CD4-positive, alpha-beta T cell treated with Interleukin-6 at 100 ng/mL for 8 hours (primary cell): ENCODE measurements around the gene DLGAP3.
A peak's percentile ranks its signal among the peaks of the same experiment; 100 is the strongest.

Experiments used
- DNase-seq: peaks from one replicate; pipeline ENCODE4 v3.0.0-alpha.2; 2020; ENCODE audit warnings: mixed read lengths, low spot score

DLGAP3 gene

GRCh38 chr1:34900775-34901502 is 28.5 kb downstream of the DLGAP3 start:
- no peak for DNase-seq

DNA sequence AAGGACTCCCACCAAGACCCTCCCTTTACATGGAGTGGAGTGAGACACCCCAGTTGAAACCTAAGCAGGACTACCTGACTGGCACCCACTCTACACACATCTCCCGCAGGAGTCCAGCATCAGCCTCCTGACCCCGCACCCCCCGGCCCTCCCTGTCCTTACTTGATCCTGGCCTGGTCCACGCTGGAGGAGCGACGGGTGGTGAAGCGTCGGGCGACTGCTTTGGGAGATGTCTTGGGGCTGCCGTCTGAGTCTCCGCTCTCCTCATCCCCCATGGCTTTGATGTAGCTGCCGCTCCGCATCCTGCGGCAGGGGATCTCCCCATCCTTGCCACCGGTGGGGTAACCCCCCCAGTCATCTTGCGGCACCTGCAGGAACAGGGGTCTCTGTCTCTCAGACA is 29.5 kb downstream of the DLGAP3 start:
- DNase-seq = no peak

DNA sequence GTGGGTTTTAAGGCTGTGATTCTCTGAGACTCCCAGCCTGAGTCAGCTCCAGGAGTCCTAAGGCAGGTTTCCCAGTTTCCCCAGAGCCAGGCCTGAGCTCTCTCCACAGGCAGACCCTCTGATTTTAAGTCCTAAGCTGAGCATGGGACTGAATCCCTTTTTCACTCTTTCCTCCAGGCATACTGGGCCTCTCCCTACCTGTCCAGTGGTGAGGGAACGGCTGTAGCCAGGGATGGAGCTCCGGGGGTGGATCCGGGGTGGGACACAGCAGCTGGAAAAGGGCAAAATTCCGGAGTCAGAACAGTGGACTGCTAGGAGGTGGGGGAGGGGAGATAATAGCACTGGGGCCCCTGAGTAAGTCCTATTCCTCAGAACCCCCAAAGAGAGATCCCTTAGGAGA is 30.0 kb downstream of the DLGAP3 start:
- no peak for DNase-seq

DNA sequence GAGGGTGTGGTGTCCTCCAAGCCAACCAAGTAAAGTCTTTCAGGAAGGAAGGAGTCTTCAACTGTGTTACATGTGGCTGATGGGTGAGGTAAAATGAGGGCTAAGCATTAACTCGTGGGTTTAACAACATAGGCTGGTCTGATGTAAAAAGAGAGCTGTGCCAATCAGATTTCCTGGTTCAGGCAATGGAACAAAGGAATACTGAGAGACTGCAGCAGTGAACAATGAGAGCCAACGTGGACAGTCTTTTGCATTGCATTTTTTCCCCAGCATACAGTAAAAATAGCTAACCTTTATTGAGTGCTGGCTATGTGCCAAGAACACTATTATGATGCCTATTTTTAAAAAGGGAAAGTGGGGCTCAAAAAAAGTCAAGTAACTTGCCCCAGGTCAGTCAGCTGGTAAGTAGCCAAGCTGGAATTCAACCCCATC is 31.1 kb downstream of the DLGAP3 start:
- no peak for DNase-seq

DNA sequence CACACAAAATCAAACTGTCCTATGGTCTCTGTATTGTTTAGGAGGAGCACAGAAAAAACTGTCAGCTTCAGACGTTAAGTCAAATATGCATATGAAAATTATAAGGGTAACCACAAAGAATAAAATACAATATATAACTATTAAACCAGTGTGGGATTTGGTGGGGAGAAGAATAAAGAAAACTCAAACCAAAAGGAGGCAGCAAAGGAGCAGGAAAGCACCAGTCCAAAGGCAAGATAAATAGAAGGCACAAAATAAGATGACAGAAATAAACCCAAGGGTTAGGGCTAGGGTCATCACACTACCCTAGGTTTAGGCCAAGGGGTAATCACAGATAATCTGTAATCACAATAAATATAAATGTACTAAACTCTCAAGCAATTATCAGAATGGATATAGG is 32.8 kb downstream of the DLGAP3 start:
- DNase-seq = no peak

GRCh38 chr1:34889705-34890104 is 39.7 kb downstream of the DLGAP3 start:
- no peak for DNase-seq

DNA sequence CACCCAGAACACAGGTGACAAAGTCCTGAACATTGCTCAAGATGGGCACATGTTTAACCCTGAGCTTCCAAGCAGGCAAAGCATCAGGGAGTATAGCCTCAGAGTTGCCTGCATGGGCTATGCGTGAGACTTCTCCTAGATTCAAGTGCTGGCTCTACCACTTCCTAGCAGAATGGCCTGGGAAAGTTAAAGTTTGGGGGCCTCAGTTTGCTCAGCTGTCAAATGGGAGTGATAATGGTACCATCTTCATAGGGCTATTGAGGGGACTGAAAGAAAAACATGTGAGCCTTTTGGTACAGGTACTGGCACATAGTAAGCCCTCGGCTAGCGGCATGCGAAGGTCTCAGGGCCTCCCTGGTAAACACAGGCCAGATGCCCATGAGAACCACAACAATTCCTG is 41.9 kb downstream of the DLGAP3 start:
- no peak for DNase-seq

GRCh38 chr1:34885405-34886247 is 43.8 kb downstream of the DLGAP3 start:
- peak; percentile 24 for DNase-seq

GRCh38 chr1:34884961-34885360 is 44.5 kb downstream of the DLGAP3 start:
- no peak for DNase-seq

DNA sequence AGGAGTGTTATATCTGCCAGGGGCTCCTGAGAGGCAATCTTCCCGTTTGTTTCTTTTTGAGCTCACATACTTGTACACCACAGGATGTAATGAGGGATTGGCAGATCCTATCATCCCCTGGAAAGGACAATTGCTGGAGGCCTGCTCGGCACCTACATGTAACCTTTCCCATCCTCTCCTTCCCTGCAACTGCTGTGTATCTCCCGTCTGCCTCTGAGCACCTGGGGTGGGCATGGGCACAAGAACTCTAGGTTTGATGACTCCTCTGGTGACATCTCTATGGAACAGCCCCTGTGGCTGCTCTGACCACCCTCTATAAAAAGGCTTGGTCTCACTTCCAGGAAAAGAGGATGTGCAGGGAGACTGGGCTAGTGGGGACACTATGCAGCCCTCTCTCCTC is 44.9 kb downstream of the DLGAP3 start:
- DNase-seq = no peak

- DNase-seq = no peak
Observed at GRCh38 chr1:34879230-34879629, 50.2 kb downstream of the DLGAP3 start.

DNA sequence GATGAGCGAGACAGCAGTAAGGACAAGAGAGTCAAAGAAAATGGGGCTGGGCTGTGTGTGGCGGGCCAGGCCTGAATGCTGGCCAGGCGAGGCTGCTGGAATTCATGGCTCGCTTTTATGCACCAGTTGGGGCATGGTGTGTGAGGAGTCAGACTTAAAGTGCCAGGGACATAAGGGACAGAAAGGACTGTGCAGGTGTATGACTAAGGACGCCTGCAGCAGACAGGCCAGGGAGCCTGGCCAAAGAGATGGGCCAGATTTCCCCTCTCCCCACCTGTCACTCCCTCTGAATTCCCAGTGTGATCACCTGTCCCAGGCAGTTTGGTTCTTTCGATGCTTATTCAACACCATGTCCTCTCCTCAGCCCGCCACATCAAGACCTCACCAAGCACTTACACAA is 53.0 kb downstream of the DLGAP3 start:
- DNase-seq = no peak

DNA sequence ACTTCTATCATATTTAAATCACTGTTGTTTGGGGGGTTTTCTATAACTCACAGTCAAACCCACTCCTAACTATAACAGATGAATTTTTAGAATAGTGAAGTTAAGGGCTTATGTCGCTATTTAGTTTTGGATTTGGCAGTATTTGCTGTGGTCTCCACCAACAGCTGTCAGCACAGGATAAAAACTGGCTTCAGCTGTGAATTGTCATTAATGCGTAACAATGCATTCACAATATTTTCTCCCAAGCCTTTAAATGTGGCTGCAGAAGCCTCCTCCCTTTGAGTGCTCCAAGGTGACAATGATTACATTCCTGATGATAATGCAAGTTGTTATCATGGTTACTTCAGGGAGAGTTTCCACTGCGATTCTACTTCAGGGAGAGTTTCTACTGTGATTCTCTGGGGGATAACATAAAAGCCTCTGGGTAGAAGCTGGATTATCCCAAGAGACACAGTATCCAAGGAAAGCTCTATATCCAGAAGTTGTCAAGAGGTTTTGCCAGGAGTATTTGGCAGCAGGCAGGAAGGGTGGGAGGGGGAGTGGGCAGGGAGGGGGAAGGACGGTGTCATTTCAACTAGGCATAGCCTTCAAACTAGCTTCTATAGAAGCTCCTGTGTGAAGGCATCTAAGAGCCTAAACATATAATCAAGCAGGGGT is 55.0 kb downstream of the DLGAP3 start:
- DNase-seq = no peak

- DNase-seq = no peak
Observed at GRCh38 chr1:34872133-34872503, 57.3 kb downstream of the DLGAP3 start.

GRCh38 chr1:34871443-34872132 is 57.9 kb downstream of the DLGAP3 start:
- no peak for DNase-seq

- no peak for DNase-seq
Observed at GRCh38 chr1:34870395-34870794, 59.1 kb downstream of the DLGAP3 start.

GRCh38 chr1:34869760-34870159 is 59.7 kb downstream of the DLGAP3 start:
- DNase-seq = no peak

GRCh38 chr1:34868230-34869049 is 61.0 kb downstream of the DLGAP3 start:
- DNase-seq = no peak

DNA sequence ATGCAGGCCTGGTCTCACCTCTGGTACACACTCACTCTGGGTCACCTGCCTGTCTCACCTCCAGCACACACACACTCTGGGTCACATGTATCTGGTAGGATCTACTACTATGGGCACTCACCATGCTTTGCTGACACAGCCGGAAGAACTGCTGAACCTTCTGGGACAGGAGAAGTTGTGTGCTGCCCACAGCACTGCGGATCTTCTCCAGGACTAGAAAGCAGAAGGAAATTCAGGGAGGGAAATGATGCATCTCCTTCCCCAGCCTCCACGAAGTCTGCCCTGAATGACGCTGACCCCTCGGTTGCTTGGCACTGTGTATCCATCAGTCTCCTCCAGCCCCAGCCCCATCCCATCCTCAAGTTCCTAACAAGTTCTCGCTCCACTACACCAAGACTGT is 62.0 kb downstream of the DLGAP3 start:
- no peak for DNase-seq

- no peak for DNase-seq
Observed at GRCh38 chr1:34866762-34867109, 62.7 kb downstream of the DLGAP3 start.

- peak; percentile 91 for DNase-seq
Observed at GRCh38 chr1:34865981-34866761, 63.3 kb downstream of the DLGAP3 start.
